Ovary (tissue), 9 donors: ENCODE measurements around the gene PTPRN2. TPM values are rescaled to one million over a fixed set of nuclear protein-coding genes. Genes with fewer than 3 reads are reported as not detected.

Experiments used
- DNase-seq, 5 donors: peaks; one replicate each; pipeline ENCODE4 v3.0.0-alpha.2; 2019 to 2020
- H3K27ac ChIP-seq, 2 donors: fragments of 200-600 bp; one replicate each; pipeline versions ENCODE4 v1.5.1 to v1.8.0; 2019 to 2022
- H3K27me3 ChIP-seq: fragments of 200-600 bp; one replicate; pipeline ENCODE4 v1.8.0; 2022
- H3K36me3 ChIP-seq: fragments of 200-600 bp; sonication (generic); one replicate; pipeline ENCODE4 v1.5.1; 2019
- H3K4me1 ChIP-seq: one replicate; pipeline ENCODE4 v1.8.1; 2013; ENCODE audit warnings: mild to moderate bottlenecking, moderate library complexity; ENCODE audit not compliant: insufficient read depth
- H3K4me3 ChIP-seq: fragments of 200-600 bp; sonication (generic); one replicate; pipeline ENCODE4 v1.5.1; 2017
- H3K9me3 ChIP-seq, 2 donors: fragments of 200-600 bp in 1 of 2; sonication (generic) in 1 of 2; one replicate each; pipeline versions ENCODE4 v1.5.1 to v1.8.1; 2013 to 2019; ENCODE audit warnings: mild to moderate bottlenecking in 1 of 2, moderate library complexity in 1 of 2
- EP300 ChIP-seq: sonication (generic); formaldehyde crosslinking; IDR thresholded peaks from one replicate; pipeline ENCODE4 v1.6.1; 2017; ENCODE audit warnings: antibody characterized with exemption
- POLR2A ChIP-seq: fragments of 450-650 bp; IDR thresholded peaks from one replicate; pipeline ENCODE4 v1.6.1; 2017; ENCODE audit warnings: antibody characterized with exemption, mild to moderate bottlenecking, moderate library complexity
- WGBS, 3 donors: extraction: QIAGEN DNeasy Blood & Tissue Kit in 1 of 3; methylation state at CpG; one replicate each; pipeline versions ENCODE4 v1.1.5 to v1.1.7; 2013 to 2017; 5-methylcytosine and 5-hydroxymethylcytosine counted together
- intact Hi-C, 4 donors: fragments of 100-400 bp; cut with DNase I; formaldehyde crosslinking; loops; one replicate each; pipeline versions ENCODE4 v1.11.0 to v1.15.1; 2022 to 2023
- polyA plus RNA-seq, 2 donors: library from polyadenylated mRNA; stranded (reverse); fragments of 200-250 nt in 1 of 2; fragments of 350-450 nt in 1 of 2; fragmentation: Illumina TruSeq in 1 of 2; extraction: RNeasy Lipid Tissue Mini Kit (QIAGEN cat#74804) in 1 of 2; gene quantifications; one replicate each; pipeline ENCODE4 v1.2.3, GENCODE V29; 2013 to 2014
- total RNA-seq, 7 donors: library from RNA; depleted of rRNA in 2 of 7; stranded (reverse); fragments of >200 nt in 2 of 7; fragmentation: NEBNext Ultra II Directional in 3 of 7; extraction: Animal tissue kit (Norgen Biotek cat#: 25700) in 3 of 7; gene quantifications; one replicate each; pipeline versions ENCODE4 v1.1.0 to v1.2.4, GENCODE V29; 2016 to 2023
- TF ChIP-seq, protein P1 (sequence below), 3 donors: fragments of 450-650 bp in 2 of 3; fragments of 200-600 bp in 1 of 3; IDR thresholded peaks; one replicate each; pipeline versions ENCODE4 v1.5.1 to v1.8.0; 2016 to 2022; ENCODE audit warnings: antibody characterized with exemption in 3 of 3, mild to moderate bottlenecking in 1 of 3
- donor health status: DM: no; HTN: no; CAD: no; lungs with moderate emphysema.
- donor health status: DM: no; HTN: no; CAD: no.
- donor health status: Bipolar disorder and iron deficiency.
- donor health status: DM: yes; HTN: yes; CAD: no.
- donor health status: DM: no; HTN: no; CAD: no.
- donor health status: DM: yes; HTN: yes; CAD: no.

Gene PTPRN2
- total and polyA plus RNA-seq, 9 donors = 3.5 to 11.1 (median 5.9) TPM

DNA sequence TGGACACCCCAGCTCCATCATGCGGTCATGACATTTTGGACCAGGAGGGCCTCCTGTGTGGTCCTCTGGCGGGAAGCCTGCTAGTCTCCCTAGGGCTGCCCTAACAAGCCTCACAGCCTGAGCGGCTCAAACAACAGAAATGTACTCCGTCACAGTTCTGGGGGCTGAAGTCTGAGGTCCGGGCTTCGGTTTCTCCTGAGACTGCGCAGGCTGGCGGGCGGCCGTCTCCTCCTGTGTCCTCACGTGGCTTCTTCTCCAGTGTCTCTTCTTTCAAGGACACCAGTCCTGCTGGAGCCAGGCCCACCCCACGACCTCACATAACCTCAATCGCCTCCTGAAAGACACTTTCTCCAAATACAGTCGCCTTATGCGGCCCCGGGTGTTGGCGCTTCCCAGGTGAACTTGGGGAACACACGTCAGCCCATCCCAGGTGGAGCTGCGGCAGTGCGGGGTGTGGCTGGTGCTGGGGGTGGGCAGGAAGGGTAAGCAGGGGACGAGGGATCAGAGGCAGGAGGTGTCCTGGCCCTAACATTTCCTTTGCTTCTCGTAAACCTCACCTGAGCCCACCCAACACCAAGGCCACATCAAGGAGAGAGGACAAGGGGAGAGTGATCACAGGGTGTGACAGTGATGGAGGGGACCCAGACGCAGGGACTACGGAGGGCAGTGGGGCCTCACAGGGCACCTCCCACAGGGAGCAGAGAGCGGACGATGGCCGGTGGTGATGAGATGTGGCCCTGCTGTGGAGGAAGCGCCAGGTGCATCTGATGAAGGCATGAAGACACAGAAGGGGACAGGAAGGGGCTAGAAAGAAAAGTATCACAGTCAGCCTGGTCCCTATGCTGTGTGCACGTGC lies 580.6 kb downstream of the PTPRN2 start:
- Histone ChIP-seq H3K4me3 (no peak overlapping the region), H3K4me1 (no peaks in the 10 kb centered on the region), H3K9me3 (no peaks in the 10 kb centered on the region), H3K36me3 (no peaks in the 10 kb centered on the region), H3K27ac (no peak overlapping the region), H3K27me3 (no peaks in the 10 kb centered on the region)
- intact Hi-C loops = no loop called here
- 83 to 86% (median 85%) methylated on average over 29 of the region's 29 CpGs for WGBS, 3 donors
- no peak for TF ChIP-seq POLR2A
- TF ChIP-seq EP300 = no peak
- TF ChIP-seq, protein P1, sequence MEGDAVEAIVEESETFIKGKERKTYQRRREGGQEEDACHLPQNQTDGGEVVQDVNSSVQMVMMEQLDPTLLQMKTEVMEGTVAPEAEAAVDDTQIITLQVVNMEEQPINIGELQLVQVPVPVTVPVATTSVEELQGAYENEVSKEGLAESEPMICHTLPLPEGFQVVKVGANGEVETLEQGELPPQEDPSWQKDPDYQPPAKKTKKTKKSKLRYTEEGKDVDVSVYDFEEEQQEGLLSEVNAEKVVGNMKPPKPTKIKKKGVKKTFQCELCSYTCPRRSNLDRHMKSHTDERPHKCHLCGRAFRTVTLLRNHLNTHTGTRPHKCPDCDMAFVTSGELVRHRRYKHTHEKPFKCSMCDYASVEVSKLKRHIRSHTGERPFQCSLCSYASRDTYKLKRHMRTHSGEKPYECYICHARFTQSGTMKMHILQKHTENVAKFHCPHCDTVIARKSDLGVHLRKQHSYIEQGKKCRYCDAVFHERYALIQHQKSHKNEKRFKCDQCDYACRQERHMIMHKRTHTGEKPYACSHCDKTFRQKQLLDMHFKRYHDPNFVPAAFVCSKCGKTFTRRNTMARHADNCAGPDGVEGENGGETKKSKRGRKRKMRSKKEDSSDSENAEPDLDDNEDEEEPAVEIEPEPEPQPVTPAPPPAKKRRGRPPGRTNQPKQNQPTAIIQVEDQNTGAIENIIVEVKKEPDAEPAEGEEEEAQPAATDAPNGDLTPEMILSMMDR (IDR thresholded peaks at IDR 0.05) = no peak
- no peak for DNase-seq

DNA sequence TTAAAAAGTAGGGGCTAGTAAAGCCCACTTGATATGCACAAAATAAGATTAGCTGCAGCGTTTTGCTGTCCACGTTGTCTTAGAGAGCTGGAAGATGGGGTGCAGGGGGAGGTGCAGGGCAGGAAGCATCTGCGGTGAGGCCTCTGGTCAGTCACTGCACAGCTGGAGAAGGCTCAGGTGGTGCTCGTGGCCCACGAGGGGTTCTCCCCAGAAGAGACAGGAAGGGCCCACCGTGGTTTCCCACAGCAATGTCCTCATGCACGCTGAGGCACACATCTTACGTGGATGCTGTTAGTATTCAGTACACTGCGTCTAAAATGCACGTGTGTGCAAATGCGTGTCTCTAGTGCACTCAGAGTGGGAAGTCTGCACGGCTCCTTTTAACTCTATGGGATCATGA lies 582.1 kb downstream of the PTPRN2 start:
- H3K27me3 ChIP-seq = no peaks in the 10 kb centered on the region
- TF ChIP-seq POLR2A = no peak
- TF ChIP-seq, protein P1 (IDR thresholded peaks at IDR 0.05) = no peak
- TF ChIP-seq EP300 = no peak
- no peak overlapping the region for H3K27ac ChIP-seq
- WGBS, 3 donors = 68 to 77% (median 73%) methylated on average over 12 of the region's 12 CpGs
- H3K4me3 ChIP-seq = no peak overlapping the region
- intact Hi-C loops = no loop called here
- no peaks in the 10 kb centered on the region for H3K4me1 ChIP-seq
- H3K9me3 ChIP-seq = no peaks in the 10 kb centered on the region
- H3K36me3 ChIP-seq = no peaks in the 10 kb centered on the region
- no peak for DNase-seq

DNA sequence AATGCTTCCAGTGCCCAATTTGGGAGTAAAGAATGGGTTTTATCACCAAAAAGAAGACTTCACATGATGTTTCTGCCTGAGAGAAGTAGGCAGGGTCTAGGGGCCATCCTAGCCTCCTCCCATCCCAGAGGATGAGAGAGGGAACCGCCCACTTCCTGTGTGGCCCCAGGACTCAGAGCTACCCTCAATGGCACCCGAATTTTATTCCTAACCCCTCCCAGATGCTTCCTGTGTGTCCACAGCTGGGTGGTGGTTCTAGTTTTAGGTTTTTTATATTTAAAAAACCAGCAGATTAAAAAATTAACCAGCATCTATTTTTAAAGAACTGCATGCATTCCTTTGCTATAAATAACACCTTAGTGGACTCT lies 583.5 kb downstream of the PTPRN2 start:
- Histone ChIP-seq H3K4me3 (no peak overlapping the region), H3K36me3 (no peaks in the 10 kb centered on the region), H3K27me3 (no peaks in the 10 kb centered on the region), H3K27ac (no peak overlapping the region), H3K4me1 (no peaks in the 10 kb centered on the region), H3K9me3 (no peaks in the 10 kb centered on the region)
- intact Hi-C loops = no loop called here
- 18 to 33% (median 23%) methylated on average over 2 of the region's 2 CpGs for WGBS, 3 donors
- DNase-seq = no peak
- TF ChIP-seq POLR2A (no peak), EP300 (no peak)
- TF ChIP-seq, protein P1 (IDR thresholded peaks at IDR 0.05) = no peak

DNA sequence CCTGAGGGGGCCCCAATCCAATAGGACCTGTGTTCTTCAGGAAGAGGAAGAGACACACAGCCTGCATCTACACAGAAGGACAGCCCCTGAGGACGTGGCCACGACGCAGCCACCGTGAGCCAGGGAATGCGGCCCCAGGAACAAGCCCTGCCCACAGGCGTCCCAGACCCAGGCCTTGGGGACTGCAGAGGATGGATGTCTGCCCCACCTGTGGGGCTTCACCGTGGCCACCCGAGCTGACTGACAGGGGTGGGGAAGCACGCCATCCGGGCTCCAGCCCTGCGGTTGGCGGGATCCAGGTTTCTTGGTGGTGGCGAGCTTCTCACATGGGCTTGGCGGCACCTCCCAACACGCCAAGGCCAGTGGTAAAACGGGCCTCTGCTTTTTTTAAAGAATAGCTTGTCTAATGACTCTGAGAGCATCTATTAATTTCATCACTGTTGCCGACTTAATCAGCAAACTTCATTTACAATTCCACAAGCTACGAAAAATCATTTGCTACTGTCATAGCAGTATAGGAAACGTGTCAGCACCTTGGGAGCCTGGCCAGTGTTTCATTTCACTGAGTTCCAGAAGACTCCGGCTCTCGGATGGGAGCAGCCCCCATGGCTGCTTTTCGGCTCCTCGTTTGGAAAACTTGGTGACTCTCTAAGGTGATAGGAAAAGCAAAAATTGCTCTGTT lies 584.0 kb downstream of the PTPRN2 start:
- intact Hi-C loops = no loop called here
- 66 to 69% (median 66%) methylated on average over 23 of the region's 23 CpGs for WGBS, 3 donors
- Histone ChIP-seq H3K27me3 (no peaks in the 10 kb centered on the region), H3K27ac (no peak overlapping the region), H3K4me3 (no peak overlapping the region), H3K4me1 (no peaks in the 10 kb centered on the region), H3K9me3 (no peaks in the 10 kb centered on the region), H3K36me3 (no peaks in the 10 kb centered on the region)
- DNase-seq = no peak
- TF ChIP-seq POLR2A = no peak
- TF ChIP-seq EP300 = no peak
- TF ChIP-seq, protein P1 (IDR thresholded peaks at IDR 0.05) = no peak
